ENCODE measurements around the gene ZNF750. TPM values are rescaled to one million over a fixed set of nuclear protein-coding genes. Genes with fewer than 3 reads are reported as not detected.

Gene ZNF750
- total and polyA plus RNA-seq, 8 donors: 9.5 TPM; not detected in 7

- Histone ChIP-seq H3K4me3 (no peak overlapping the region), H3K27me3 (no peaks in the 10 kb centered on the region), H3K36me3 (peaks cover 10 to 14% (median 12%) of the 10 kb centered on the region in 4 donors), H3K27ac (peak overlapping the region in 3 of 5 donors; percentile 57 to 67 (median 61)), H3K9me3 (no peaks in the 10 kb centered on the region), H3K4me1 (peaks cover 17 to 44% (median 20%) of the 10 kb centered on the region in 4 donors)
- WGBS, 5 donors: 70 to 80% (median 78%) methylated on average over 9 of the region's 9 CpGs
- intact Hi-C loops (cut with DNase I; ENCODE audit: low total_unique reads): no loop called here
- TF ChIP-seq CTCF (IDR thresholded peaks at IDR 0.05): no peak
- TF ChIP-seq POLR2AphosphoS5 (IDR thresholded peaks at IDR 0.05): no peak
- no peak for TF ChIP-seq EP300 (IDR thresholded peaks at IDR 0.05)
- TF ChIP-seq POLR2A (IDR thresholded peaks at IDR 0.05): no peak
- DNase-seq: no peak
These were observed 26.1 kb upstream of the ZNF750 start for GRCh38 chr17:82865774-82866395.

GRCh38 chr17:82865274-82865673 lies 25.5 kb upstream of the ZNF750 start:
- no peak for DNase-seq
- H3K4me3 ChIP-seq: no peak overlapping the region
- no peak for TF ChIP-seq CTCF (IDR thresholded peaks at IDR 0.05)
- no peak for TF ChIP-seq POLR2AphosphoS5 (IDR thresholded peaks at IDR 0.05)
- no peak for TF ChIP-seq EP300 (IDR thresholded peaks at IDR 0.05)
- no peak for TF ChIP-seq POLR2A (IDR thresholded peaks at IDR 0.05)
- no peak overlapping the region for H3K27ac ChIP-seq
- H3K9me3 ChIP-seq: no peaks in the 10 kb centered on the region
- peaks cover 19 to 50% (median 23%) of the 10 kb centered on the region in 4 donors for H3K4me1 ChIP-seq
- H3K27me3 ChIP-seq: no peaks in the 10 kb centered on the region
- peaks cover 4 to 8% (median 5%) of the 10 kb centered on the region in 4 donors for H3K36me3 ChIP-seq
- intact Hi-C loops (cut with DNase I; ENCODE audit: low total_unique reads): no loop called here
- 75 to 85% (median 82%) methylated on average over 9 to 23 of the region's 23 CpGs for WGBS, 5 donors

GRCh38 chr17:82864713-82865248 lies 25.0 kb upstream of the ZNF750 start:
- H3K4me3 ChIP-seq: no peak overlapping the region
- peaks cover 23 to 55% (median 28%) of the 10 kb centered on the region in 4 donors for H3K4me1 ChIP-seq
- WGBS, 5 donors: 68 to 86% (median 72%) methylated on average over 6 to 16 of the region's 16 CpGs
- H3K27me3 ChIP-seq: no peaks in the 10 kb centered on the region
- H3K36me3 ChIP-seq: peaks cover 0 to 3% (median under 1%) of the 10 kb centered on the region in 4 donors
- intact Hi-C loops (cut with DNase I; ENCODE audit: low total_unique reads): no loop called here
- H3K9me3 ChIP-seq: no peaks in the 10 kb centered on the region
- no peak for DNase-seq
- H3K27ac ChIP-seq: peak overlapping the region in 4 of 5 donors; percentile 17 to 73 (median 56)
- TF ChIP-seq EP300 (IDR thresholded peaks at IDR 0.05) (no peak), CTCF (IDR thresholded peaks at IDR 0.05) (no peak), POLR2A (IDR thresholded peaks at IDR 0.05) (no peak), POLR2AphosphoS5 (IDR thresholded peaks at IDR 0.05) (no peak)

DNA sequence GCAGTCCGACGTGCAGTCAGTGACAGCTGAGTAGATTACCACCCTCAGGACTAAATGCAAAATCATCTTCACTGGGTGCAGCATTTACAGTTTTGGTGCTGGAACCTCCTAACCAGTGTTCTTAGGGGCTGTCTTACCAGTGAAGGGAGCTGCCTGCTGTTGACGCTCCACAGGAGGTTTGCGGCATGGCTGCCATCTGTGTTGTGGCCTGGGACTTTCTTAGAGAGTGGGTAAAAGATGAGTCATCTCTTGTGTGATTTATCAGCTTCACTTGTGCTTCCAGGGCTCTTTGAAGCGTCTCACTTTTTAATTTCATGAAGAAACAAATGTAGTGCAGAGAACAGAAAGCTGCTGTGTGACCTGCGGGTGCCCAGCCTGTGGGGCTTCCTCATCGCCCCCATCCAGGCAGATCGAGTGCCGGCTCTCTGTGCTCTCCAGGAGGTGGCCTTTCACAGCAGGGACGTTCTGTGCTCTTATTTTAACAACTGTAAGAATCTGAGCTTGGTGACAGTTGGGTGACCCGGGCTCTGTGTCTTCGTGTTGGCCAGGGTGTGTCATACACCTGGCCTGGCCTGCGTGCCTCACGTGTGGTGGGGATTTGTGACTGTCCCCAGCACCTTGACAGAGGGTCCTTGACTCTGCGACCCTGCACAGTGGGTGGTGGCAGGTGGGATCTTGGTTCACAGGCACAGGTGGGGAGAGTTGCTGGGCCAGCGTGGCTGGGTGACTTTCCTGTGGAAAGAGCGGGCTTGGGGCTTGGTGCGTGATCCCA lies 24.3 kb upstream of the ZNF750 start:
- Histone ChIP-seq H3K4me1 (peaks cover 23 to 61% (median 33%) of the 10 kb centered on the region in 4 donors), H3K9me3 (no peaks in the 10 kb centered on the region), H3K4me3 (no peak overlapping the region), H3K36me3 (no peaks in the 10 kb centered on the region), H3K27me3 (no peaks in the 10 kb centered on the region), H3K27ac (peak overlapping the region in 4 of 5 donors; percentile 17 to 73 (median 56))
- 61 to 78% (median 73%) methylated on average over 16 to 18 of the region's 18 CpGs for WGBS, 5 donors
- DNase-seq: peak; percentile 54 to 73
- no peak for TF ChIP-seq POLR2A (IDR thresholded peaks at IDR 0.05)
- no peak for TF ChIP-seq EP300 (IDR thresholded peaks at IDR 0.05)
- peak in 1 of 3 donors; percentile 39 for TF ChIP-seq POLR2AphosphoS5 (IDR thresholded peaks at IDR 0.05)
- TF ChIP-seq CTCF (IDR thresholded peaks at IDR 0.05): no peak
- intact Hi-C loops (cut with DNase I; ENCODE audit: low total_unique reads): no loop called here
